ENCODE results near the gene HACD1.

HACD1 gene

GRCh38 chr10:17660921-17661320, 43.7 kb upstream of the HACD1 start:
- H3K36me3 ChIP-seq (ENCODE audit: control insufficient read depth, insufficient read depth, low read length): no peaks in the 10 kb centered on the region; the same call in none of the 2 replicates
- H3K4me3 ChIP-seq (replicated peaks; ENCODE audit: low read depth, low read length): no peak overlapping the region
- no peak for DNase-seq (ENCODE audit: extremely low read depth, insufficient read length)
- no peak for TF ChIP-seq CTCF (IDR thresholded peaks at IDR 0.05; ENCODE audit: insufficient read depth, low read length, poor library complexity, severe bottlenecking)
- H3K27me3 ChIP-seq (replicated peaks; ENCODE audit: control insufficient read depth, insufficient read depth, low read length): no peaks in the 10 kb centered on the region

DNA sequence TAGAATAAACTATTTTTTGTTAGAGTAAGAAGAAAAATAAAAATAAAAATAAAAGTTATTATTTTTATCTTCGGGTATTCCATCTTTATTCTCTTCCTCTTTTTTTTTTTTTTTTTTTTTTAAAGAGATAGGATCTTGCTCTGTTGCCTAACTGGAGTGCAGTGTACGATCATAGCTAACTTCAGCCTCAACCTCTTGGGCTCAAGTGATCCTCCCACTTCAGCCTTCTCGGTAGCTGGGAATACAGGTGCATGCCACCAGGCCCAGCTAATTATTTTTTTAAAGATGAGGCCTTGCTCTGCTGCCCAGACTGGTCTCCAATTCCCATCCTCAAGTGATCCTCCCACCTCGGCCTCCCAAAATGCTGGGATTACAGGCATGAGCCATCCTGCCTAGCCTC, 42.2 kb upstream of the HACD1 start:
- Histone ChIP-seq H3K27me3 (replicated peaks; ENCODE audit: control insufficient read depth, insufficient read depth, low read length) (no peaks in the 10 kb centered on the region), H3K36me3 (ENCODE audit: control insufficient read depth, insufficient read depth, low read length) (no peaks in the 10 kb centered on the region; the same call in none of the 2 replicates), H3K4me3 (replicated peaks; ENCODE audit: low read depth, low read length) (no peak overlapping the region)
- no peak for TF ChIP-seq CTCF (IDR thresholded peaks at IDR 0.05; ENCODE audit: insufficient read depth, low read length, poor library complexity, severe bottlenecking)
- DNase-seq (ENCODE audit: extremely low read depth, insufficient read length): no peak

DNA sequence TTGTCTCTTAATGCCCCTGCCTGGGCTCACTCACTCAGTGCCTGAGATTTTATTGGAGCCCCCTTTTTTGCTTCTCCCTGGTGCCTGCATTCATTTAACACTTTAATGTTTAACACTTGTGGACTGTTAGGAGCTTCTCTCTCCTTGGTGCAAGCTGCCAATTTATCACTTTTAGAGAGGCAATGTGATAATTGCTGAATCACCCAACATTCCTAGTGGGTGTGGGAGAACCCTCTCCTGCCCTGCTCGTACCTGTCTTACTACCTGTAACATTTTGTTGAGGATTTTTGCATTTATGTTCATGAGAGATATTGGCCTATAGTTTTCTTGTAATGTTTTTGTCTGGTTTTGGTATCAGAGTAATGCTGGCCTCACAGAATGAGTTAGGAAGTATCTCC, 39.9 kb upstream of the HACD1 start:
- no peak for DNase-seq (ENCODE audit: extremely low read depth, insufficient read length)
- Histone ChIP-seq H3K27me3 (replicated peaks; ENCODE audit: control insufficient read depth, insufficient read depth, low read length) (no peaks in the 10 kb centered on the region), H3K4me3 (replicated peaks; ENCODE audit: low read depth, low read length) (no peak overlapping the region), H3K36me3 (ENCODE audit: control insufficient read depth, insufficient read depth, low read length) (no peaks in the 10 kb centered on the region; the same call in 1 of the 2 replicates)
- no peak for TF ChIP-seq CTCF (IDR thresholded peaks at IDR 0.05; ENCODE audit: insufficient read depth, low read length, poor library complexity, severe bottlenecking)

DNA sequence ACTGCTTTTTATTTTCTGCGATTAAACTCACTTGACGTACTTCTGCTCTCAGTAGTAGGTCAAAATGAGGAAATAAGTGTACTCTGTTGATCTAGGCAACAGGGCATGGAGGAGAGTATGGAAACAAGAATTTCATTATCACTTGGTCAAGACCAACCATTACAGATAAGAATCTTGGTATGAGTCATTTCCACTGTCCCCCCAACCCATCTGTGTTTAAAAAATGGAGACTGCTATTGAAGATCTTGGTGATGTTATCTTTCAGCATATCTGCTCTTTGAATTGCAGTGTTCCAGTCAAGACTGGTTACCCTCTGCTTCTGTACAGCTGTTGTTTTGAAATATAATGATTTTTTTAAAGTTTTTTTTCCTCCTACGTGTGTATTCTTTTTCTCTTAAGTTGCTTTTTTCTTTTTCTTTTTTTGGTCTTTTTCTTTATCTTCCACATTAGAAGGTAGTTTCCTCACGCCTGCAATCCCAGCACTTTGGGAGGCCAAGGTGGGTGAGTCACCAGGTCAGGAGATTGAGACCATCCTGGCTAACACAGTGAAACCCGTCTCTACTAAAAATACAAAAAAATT, 38.5 kb upstream of the HACD1 start:
- no peak for TF ChIP-seq CTCF (IDR thresholded peaks at IDR 0.05; ENCODE audit: insufficient read depth, low read length, poor library complexity, severe bottlenecking)
- no peaks in the 10 kb centered on the region for H3K27me3 ChIP-seq (replicated peaks; ENCODE audit: control insufficient read depth, insufficient read depth, low read length)
- DNase-seq (ENCODE audit: extremely low read depth, insufficient read length): peak; percentile 67
- no peak overlapping the region; the same call in none of the 2 replicates for H3K4me3 ChIP-seq (replicated peaks; ENCODE audit: low read depth, low read length)
- H3K36me3 ChIP-seq (ENCODE audit: control insufficient read depth, insufficient read depth, low read length): no peaks in the 10 kb centered on the region

- DNase-seq (ENCODE audit: extremely low read depth, insufficient read length): no peak
- peak overlapping the region; percentile 14 for H3K4me3 ChIP-seq (replicated peaks; ENCODE audit: low read depth, low read length)
- no peaks in the 10 kb centered on the region for H3K27me3 ChIP-seq (replicated peaks; ENCODE audit: control insufficient read depth, insufficient read depth, low read length)
- no peaks in the 10 kb centered on the region for H3K36me3 ChIP-seq (ENCODE audit: control insufficient read depth, insufficient read depth, low read length)
- TF ChIP-seq CTCF (IDR thresholded peaks at IDR 0.05; ENCODE audit: insufficient read depth, low read length, poor library complexity, severe bottlenecking): no peak
These were observed 37.8 kb upstream of the HACD1 start for GRCh38 chr10:17655009-17655408.

GRCh38 chr10:17652585-17652984, 35.4 kb upstream of the HACD1 start:
- no peak for DNase-seq (ENCODE audit: extremely low read depth, insufficient read length)
- H3K4me3 ChIP-seq (replicated peaks; ENCODE audit: low read depth, low read length): no peak overlapping the region
- TF ChIP-seq CTCF (IDR thresholded peaks at IDR 0.05; ENCODE audit: insufficient read depth, low read length, poor library complexity, severe bottlenecking): no peak
- no peaks in the 10 kb centered on the region for H3K36me3 ChIP-seq (ENCODE audit: control insufficient read depth, insufficient read depth, low read length)
- H3K27me3 ChIP-seq (replicated peaks; ENCODE audit: control insufficient read depth, insufficient read depth, low read length): no peaks in the 10 kb centered on the region
